Activated CD8-positive, alpha-beta memory T cell treated with anti-CD3 and anti-CD28 coated beads for 24 hours (primary cell): ENCODE data around the gene UNC5CL.

Experiments used
- DNase-seq: peaks from one replicate; pipeline ENCODE4 v3.0.0-alpha.2; 2020

Gene UNC5CL

GRCh38 chr6:41000248-41000647, 38.8 kb downstream of the UNC5CL start:
- DNase-seq, result no peak

DNA sequence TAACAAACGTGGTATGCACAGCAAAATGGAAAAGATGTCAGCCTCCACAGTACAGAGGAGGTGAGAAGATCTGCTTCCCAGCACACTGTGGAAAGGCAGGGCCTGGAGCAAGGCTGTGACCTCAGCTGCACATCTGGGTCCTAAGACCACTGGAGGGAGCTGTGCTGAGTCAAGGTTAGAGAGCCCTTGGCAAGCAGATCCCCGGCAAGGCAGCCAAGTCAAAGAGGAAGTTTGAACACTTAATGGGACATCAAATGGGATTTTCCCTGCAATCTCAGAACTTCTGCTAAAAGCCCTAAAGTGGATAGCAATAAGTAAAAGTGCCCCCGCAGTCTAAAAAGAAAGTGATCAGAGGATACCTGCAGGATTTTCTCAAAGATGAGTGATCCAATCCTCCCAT, 39.5 kb downstream of the UNC5CL start:
- DNase-seq, result no peak

DNA sequence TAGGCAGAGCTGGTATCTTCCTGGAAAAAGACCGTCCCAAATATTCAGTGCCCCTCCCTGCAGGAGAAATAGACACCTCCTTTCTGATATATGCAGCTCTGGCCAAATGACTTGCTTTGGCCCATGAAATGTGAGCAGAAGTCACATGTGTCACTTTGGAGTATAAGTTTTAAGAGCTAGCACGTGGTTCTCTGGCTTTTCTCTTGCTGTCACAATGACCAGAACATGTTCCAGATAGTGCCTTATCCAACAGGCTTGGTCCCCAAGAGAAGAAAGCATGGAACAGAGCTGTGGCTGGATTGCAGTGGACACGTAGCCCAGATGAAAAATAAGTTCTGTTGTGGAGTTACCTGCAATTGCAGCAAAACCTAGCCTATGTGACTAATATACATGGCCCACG, 40.4 kb downstream of the UNC5CL start:
- DNase-seq, result no peak

DNA sequence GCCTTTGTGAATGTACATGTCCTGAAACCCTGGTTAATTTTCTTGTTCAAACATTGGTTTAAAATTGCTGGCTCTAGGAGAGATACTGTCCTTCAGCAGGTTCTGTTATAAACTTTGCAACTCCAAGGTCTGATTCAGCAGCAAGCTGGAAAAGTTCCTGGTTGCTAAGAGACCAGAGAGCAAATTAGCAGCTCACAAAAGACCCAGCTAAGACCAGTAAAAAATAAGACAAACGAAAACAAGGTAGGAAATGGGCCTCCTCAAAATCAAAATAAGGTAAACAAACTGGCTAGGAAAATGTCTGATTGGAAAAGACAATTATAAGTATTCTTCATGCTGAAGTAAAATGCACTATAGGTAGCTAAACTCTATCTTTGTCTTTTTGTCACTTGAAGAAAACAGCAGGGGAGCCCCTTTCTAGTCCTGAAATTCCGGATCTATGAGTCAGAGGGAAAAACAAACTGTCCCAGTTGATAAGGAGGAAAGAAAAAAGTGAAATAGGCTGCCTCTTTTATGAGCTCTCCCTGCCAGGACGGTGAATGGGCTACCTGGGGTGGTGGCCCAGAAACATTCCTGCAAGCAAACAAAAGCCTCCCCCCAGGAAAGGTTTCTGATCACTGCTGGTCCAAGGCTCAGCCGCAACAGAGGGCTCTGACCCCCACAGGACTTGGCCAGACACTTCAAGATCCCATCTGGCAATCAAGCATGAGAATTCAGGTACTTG, 41.6 kb downstream of the UNC5CL start:
- no peak for DNase-seq

GRCh38 chr6:40996591-40997233, 42.3 kb downstream of the UNC5CL start:
- no peak for DNase-seq

- no peak for DNase-seq
These were observed 46.3 kb downstream of the UNC5CL start for GRCh38 chr6:40992746-40993145.

DNA sequence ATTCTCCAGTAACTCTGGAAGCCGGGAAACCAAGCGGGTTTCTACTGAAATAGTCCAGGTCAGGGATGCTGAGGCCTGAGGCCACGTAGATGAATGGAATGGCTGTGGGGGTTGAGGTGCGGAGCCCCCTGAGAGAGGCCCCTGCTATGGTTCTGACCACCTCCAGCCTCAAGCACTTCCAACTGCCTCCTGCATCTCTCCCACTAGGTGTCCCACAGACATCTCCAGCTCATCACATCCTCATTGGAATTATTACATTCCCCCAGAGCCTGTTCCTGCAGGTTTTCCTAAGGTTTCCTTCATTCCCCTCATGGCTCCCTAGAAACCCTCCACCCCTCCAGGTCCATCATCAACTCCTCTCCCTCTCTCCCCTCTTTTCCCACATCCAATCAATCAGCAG, 48.7 kb downstream of the UNC5CL start:
- no peak for DNase-seq

- no peak for DNase-seq
These were observed 49.5 kb downstream of the UNC5CL start for GRCh38 chr6:40989204-40990169.

GRCh38 chr6:40988634-40989033, 50.4 kb downstream of the UNC5CL start:
- no peak for DNase-seq

DNA sequence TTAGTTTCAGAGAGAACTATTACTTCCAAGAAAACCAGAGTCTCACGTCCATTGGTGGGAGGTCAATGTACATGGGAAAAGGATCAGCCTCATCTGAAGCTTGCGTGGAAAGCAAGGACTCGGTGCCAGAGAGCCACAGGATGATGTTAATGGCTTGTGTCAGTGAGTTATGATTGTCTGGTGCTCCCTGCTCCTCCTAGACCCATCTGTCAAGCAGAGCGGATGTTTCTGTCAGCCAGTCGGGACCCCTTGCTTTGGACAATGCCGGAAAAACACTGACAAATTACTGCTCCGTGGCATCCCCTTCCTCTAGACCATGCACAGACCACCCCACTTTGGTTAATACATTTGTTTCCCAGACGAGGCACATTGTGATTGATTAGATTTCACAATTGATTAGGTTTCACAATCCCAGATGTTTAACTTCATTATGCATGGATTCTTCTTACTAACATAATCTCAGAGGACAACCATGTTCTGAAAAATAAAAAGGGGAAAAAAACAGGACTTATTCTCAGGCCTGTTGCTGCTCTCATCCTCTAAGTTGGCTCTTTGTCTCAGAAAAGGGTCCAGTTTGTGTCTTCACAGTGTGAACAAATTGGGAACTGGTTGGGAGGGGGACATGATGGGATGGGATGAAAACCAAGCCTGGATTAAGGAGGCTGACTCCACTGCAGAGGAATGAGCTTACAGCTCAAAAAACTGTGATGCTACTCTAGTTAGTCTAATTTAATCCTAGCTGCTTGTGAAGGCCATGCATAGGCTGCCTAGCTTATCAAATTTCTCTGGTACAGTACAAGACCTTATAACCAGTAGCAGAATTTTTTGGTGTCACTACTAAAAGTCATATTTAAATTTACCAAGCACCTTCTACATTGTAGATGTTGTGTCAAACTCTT, 51.9 kb downstream of the UNC5CL start:
- DNase-seq, result no peak

- DNase-seq, result no peak
These were observed 52.7 kb downstream of the UNC5CL start for GRCh38 chr6:40986364-40986763.

DNA sequence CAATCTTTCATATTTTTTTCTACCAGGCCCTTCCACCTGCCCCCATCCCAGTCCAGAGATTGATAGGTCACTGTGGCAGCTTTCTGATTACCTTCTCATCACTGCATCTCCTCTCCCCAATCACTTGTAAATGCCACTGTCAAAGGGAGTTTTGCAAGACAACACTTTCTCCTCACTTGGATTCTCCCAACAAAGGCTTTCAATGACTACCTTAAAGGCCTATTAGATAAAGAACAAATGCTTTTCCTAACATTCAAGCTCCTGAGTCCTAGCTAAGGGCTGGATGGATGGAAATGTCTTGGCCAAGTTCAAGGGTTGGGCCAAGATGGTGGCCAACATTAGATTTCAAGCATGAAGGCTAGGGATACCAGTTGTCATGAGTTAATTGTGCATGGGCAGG, 55.3 kb downstream of the UNC5CL start:
- no peak for DNase-seq

DNA sequence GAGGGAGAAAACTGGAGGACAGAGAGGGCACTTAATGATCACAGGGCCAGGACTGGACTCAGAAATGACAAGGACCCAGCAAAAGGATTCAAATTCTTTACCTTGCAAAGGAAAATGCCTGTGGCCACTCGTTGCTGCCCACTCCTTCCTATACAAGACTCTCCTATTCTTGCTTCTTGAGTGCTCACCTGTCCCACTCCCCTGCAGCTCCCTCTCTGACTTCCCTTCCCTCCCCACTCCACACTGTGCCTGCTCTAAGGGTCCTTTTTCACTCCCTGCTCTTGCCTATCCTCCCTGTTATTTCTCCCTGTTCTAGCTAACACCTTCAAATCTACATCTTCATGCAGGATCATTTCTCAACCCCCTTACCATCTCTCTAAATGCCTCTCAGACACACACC, 56.1 kb downstream of the UNC5CL start:
- DNase-seq, result no peak

DNA sequence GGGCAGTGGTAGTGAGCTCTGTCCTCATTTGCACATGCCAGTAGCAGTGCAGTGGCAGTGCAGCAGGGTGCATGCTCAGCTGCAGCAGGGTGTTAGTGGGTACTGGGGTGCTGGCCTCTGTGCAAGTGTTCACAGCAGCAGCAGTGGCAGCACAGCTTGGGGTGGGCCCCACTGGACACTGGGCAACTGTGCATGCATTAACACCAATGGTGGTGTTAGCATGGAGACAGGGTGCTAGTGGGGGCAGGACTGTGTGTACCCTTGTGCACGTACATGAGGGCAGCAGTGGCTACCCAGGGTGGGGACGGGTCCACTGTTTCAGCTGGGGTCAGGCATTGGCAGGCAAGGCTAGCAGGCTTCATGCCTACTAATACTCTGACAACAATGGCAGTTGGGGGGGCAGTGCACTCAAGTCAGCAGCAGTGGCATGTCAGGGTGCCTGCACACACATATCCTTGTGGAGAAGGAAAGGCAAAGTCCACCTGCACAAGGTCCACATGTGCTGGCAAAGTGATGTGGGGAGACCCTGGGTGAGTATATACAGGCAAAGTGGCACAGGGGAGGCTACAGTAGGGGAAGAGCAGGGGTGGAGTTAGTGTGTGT, 60.2 kb downstream of the UNC5CL start:
- DNase-seq, result no peak

DNA sequence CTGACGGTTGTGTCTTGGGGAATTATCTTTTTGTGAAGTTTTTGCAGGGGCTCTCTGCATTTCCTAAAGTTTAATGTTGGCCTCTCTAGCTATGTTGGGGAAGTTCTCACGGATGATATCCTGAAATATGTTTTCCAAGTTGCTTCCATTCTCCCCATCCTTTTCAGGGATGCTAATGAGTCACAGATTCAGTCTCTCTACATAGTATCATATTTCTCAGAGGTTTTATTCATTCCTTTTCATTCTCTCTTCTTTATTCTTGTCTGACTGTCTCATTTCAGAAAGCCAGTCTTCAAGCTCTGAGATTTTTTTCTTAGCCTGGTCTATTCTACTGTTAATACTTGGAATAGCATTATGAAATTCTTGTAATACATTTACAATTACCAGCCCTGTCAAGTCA, 61.3 kb downstream of the UNC5CL start:
- no peak for DNase-seq

GRCh38 chr6:40977085-40977484, 61.9 kb downstream of the UNC5CL start:
- DNase-seq, result no peak
